Trophoblast cell (in vitro differentiated cells and primary cell): ENCODE data around the gene AMDHD2.
"Not testable (repeated sequence)": the region's sequence is repeated elsewhere in the genome, so short reads cannot be mapped to it uniquely, and the experiment has no call there.

ENCODE experiments used
- DNase-seq, 2 donors: peaks; one replicate each; pipeline ENCODE4 v3.0.0-alpha.2; 2016
- H2AFZ ChIP-seq: 2 replicates; pipeline ENCODE4 v1.6.1; 2013; ENCODE audit warnings: low read length, moderate library complexity, mild to moderate bottlenecking; ENCODE audit not compliant: insufficient read depth, poor library complexity
- H2AK5ac ChIP-seq: 2 replicates; pipeline ENCODE4 v1.6.1; 2013; ENCODE audit warnings: mild to moderate bottlenecking, low read length
- H2BK120ac ChIP-seq: 2 replicates; pipeline ENCODE4 v1.6.1; 2013; ENCODE audit warnings: low read length, mild to moderate bottlenecking, moderate library complexity; ENCODE audit not compliant: insufficient read depth, poor library complexity
- H2BK12ac ChIP-seq: 2 replicates; pipeline ENCODE4 v1.6.1; 2013; ENCODE audit warnings: mild to moderate bottlenecking, low read length, moderate library complexity
- H2BK5ac ChIP-seq: 2 replicates; pipeline ENCODE4 v1.6.1; 2013; ENCODE audit warnings: low read length, low read depth, moderate library complexity, mild to moderate bottlenecking; ENCODE audit not compliant: poor library complexity
- H3K14ac ChIP-seq: 2 replicates; pipeline ENCODE4 v1.6.1; 2013; ENCODE audit warnings: mild to moderate bottlenecking, low read length
- H3K18ac ChIP-seq: 2 replicates; pipeline ENCODE4 v1.6.1; 2013; ENCODE audit warnings: mild to moderate bottlenecking, low read length
- H3K23ac ChIP-seq: 2 replicates; pipeline ENCODE4 v1.6.1; 2013; ENCODE audit warnings: low read length
- H3K27ac ChIP-seq: 2 replicates; pipeline ENCODE4 v1.5.1; 2013; ENCODE audit warnings: low read depth, mild to moderate bottlenecking, inconsistent platforms, low read length, moderate library complexity
- H3K27me3 ChIP-seq: 2 replicates; pipeline ENCODE4 v1.6.1; 2013; ENCODE audit warnings: inconsistent platforms, mild to moderate bottlenecking, low read length, moderate library complexity; ENCODE audit not compliant: insufficient read depth
- H3K36me3 ChIP-seq, 2 experiments: 1 replicate in 1 of 2; 2 replicates in 1 of 2; pipeline ENCODE4 v1.6.1; 2013; ENCODE audit warnings: low read length in 2 of 2, mild to moderate bottlenecking in 2 of 2, moderate library complexity in 1 of 2; ENCODE audit not compliant: insufficient read depth in 2 of 2, control insufficient read depth in 1 of 2
- H3K4ac ChIP-seq: 2 replicates; pipeline ENCODE4 v1.6.1; 2013; ENCODE audit warnings: low read depth, mild to moderate bottlenecking, low read length, moderate library complexity
- H3K4me1 ChIP-seq, 2 experiments: 1 replicate in 1 of 2; 2 replicates in 1 of 2; pipeline ENCODE4 v1.6.1; 2013; ENCODE audit warnings: low read length in 2 of 2, mild to moderate bottlenecking in 2 of 2, moderate library complexity in 1 of 2; ENCODE audit not compliant: insufficient read depth in 2 of 2, control insufficient read depth in 1 of 2
- H3K4me2 ChIP-seq: 2 replicates; pipeline ENCODE4 v1.6.1; 2013; ENCODE audit warnings: inconsistent platforms, mild to moderate bottlenecking, low read length, moderate library complexity
- H3K4me3 ChIP-seq: 2 replicates; pipeline ENCODE4 v1.5.1; 2013; ENCODE audit warnings: mild to moderate bottlenecking, low read depth, low read length, inconsistent platforms
- H3K79me1 ChIP-seq: one replicate; pipeline ENCODE4 v1.6.1; 2013; ENCODE audit warnings: low read length
- H3K79me2 ChIP-seq: 2 replicates; pipeline ENCODE4 v1.6.1; 2013; ENCODE audit warnings: low read length, mild to moderate bottlenecking; ENCODE audit not compliant: control insufficient read depth, insufficient read depth, poor library complexity
- H3K9ac ChIP-seq: 2 replicates; pipeline ENCODE4 v1.6.1; 2013; ENCODE audit warnings: mild to moderate bottlenecking, low read length
- H3K9me3 ChIP-seq: 2 replicates; pipeline ENCODE4 v1.6.1; 2013; ENCODE audit warnings: low read depth, mild to moderate bottlenecking, control low read depth, inconsistent platforms, low read length; ENCODE audit not compliant: insufficient read depth
- H4K12ac ChIP-seq: 2 replicates; pipeline ENCODE4 v1.6.1; 2013; ENCODE audit warnings: low read depth, mild to moderate bottlenecking, low read length, moderate library complexity
- H4K8ac ChIP-seq: 2 replicates; pipeline ENCODE4 v1.6.1; 2013; ENCODE audit warnings: low read depth, mild to moderate bottlenecking, low read length, moderate library complexity
- H4K91ac ChIP-seq: one replicate; pipeline ENCODE4 v1.6.1; 2013; ENCODE audit warnings: low read depth, mild to moderate bottlenecking, low read length, moderate library complexity
- WGBS: extraction: QIAGEN DNeasy Blood & Tissue Kit; methylation state at CpG from one replicate; pipeline ENCODE4 v1.1.7; 2013; ENCODE audit warnings: missing lambda C conversion rate; ENCODE audit not compliant: insufficient read length, insufficient coverage; ENCODE audit errors: extremely low coverage; 5-methylcytosine and 5-hydroxymethylcytosine counted together

AMDHD2 gene

DNA sequence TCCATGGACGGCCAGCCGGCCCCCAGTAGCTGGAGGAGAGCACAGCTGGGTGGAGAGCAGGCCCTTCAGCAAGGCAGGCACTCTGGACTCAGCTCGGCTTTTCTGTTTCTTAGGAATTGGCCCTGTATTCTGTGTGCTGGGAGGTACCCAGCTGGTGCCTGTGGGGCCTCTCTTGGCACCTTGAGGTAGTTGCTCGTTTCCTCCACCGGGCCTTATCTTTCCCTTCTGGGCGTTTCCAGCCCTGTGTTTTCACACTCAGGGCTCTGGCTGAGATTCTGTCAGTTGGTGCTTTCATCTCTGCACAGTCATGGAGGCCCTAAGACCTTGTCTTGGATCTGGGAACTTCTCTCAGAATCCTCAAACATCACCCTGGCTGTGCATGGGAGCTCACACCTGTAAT, 47.3 kb downstream of the AMDHD2 start:
- H3K79me1 ChIP-seq, H2BK12ac ChIP-seq, DNase-seq, H2BK120ac ChIP-seq, H3K27ac ChIP-seq, H3K18ac ChIP-seq, H4K12ac ChIP-seq, H3K4me2 ChIP-seq, H3K14ac ChIP-seq, H3K4me3 ChIP-seq, H3K27me3 ChIP-seq, H2AK5ac ChIP-seq, H3K79me2 ChIP-seq, H3K4me1 ChIP-seq, H4K8ac ChIP-seq, H3K4ac ChIP-seq, H4K91ac ChIP-seq, H2BK5ac ChIP-seq, H3K9me3 ChIP-seq, H3K23ac ChIP-seq, H2AFZ ChIP-seq, H3K9ac ChIP-seq, H3K36me3 ChIP-seq: not testable (repeated sequence)
- whole genome bisulfite sequencing, result no CpG with 5 or more reads among the region's 6 CpGs

DNA sequence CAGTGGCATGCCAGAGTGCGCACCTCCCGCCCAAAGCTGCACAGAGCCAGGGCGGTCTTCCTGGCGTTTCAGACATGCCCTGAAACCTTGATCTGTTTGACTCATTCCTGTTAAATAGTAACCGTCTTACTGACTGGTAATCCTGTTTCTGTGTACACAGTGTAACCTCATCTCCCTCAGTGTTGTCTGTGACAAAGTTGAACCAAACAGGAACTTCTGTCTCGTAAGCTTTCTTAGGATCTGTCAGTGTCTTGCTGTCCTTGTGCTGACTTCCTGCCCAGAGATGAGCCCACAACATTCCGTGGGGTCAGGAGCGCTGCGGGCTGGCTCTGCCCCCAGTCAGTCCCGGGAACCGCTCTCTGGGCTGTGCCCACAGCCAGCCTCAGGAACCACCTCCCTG, 48.4 kb downstream of the AMDHD2 start:
- not testable (repeated sequence) for H2AFZ ChIP-seq, H4K8ac ChIP-seq, H3K4ac ChIP-seq, H3K23ac ChIP-seq, H2BK12ac ChIP-seq, H3K4me2 ChIP-seq, H3K4me1 ChIP-seq, H3K9me3 ChIP-seq, H3K27ac ChIP-seq, H3K27me3 ChIP-seq, H3K4me3 ChIP-seq, H2BK5ac ChIP-seq, H2AK5ac ChIP-seq, H3K18ac ChIP-seq, H3K79me1 ChIP-seq, H4K91ac ChIP-seq, H3K79me2 ChIP-seq, H3K14ac ChIP-seq, H3K9ac ChIP-seq, DNase-seq, H4K12ac ChIP-seq, H3K36me3 ChIP-seq, H2BK120ac ChIP-seq
- WGBS, result no CpG with 5 or more reads among the region's 11 CpGs

DNA sequence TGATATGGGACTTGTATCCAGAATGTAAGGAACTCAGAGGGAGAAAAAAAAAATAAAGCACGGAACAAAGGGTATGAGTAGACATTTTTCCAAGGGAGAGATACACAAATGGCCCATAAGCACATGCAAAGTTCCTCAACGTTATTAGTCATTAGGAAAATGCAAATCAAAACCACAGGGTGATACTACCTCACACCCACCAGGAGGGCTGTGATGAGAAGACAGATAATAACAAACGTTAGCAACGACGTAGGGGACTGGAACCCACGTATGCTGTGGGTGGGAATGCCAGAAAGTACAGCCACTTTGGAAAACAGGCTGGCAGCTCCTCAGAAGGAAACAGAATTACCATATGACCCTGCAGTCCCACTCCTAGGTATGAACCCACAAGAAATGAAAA, 52.5 kb downstream of the AMDHD2 start:
- not testable (repeated sequence) for H3K4me2 ChIP-seq, H2AFZ ChIP-seq, H3K27me3 ChIP-seq, H2AK5ac ChIP-seq, H2BK120ac ChIP-seq, H3K9me3 ChIP-seq, H4K8ac ChIP-seq, H3K79me2 ChIP-seq, H4K91ac ChIP-seq, H3K23ac ChIP-seq, H3K4me3 ChIP-seq, H3K4me1 ChIP-seq, DNase-seq, H3K14ac ChIP-seq, H3K18ac ChIP-seq, H2BK5ac ChIP-seq, H3K27ac ChIP-seq, H3K79me1 ChIP-seq, H3K4ac ChIP-seq, H2BK12ac ChIP-seq, H4K12ac ChIP-seq, H3K9ac ChIP-seq, H3K36me3 ChIP-seq
- WGBS, result no CpG with 5 or more reads among the region's 6 CpGs

DNA sequence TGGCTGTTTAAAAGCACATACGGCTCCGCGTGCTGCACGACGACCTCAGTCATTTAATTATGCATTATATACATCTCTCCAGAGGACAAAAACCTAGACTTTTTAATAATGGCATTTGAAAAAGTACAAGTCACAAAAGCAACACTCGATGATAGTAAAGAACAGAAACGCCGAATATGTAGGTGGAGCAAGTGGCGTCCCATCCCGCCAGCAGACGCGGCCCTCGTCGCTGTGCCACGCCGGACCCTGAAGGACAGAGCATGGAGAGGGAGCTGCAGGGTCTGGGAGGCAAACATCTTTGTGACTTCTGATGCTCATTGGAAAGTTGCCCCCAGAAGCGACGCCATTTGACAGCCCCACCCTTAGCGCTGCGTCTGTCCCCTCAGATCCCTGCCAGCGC, 55.7 kb downstream of the AMDHD2 start:
- H3K4me3 ChIP-seq, H3K23ac ChIP-seq, H2AK5ac ChIP-seq, H3K27me3 ChIP-seq, H3K79me1 ChIP-seq, H3K36me3 ChIP-seq, H3K27ac ChIP-seq, H4K91ac ChIP-seq, H2BK5ac ChIP-seq, H2BK120ac ChIP-seq, DNase-seq, H3K4me1 ChIP-seq, H2BK12ac ChIP-seq, H2AFZ ChIP-seq, H4K8ac ChIP-seq, H4K12ac ChIP-seq, H3K4ac ChIP-seq, H3K18ac ChIP-seq, H3K14ac ChIP-seq, H3K9ac ChIP-seq, H3K9me3 ChIP-seq, H3K4me2 ChIP-seq, H3K79me2 ChIP-seq: not testable (repeated sequence)
- WGBS, result no CpG with 5 or more reads among the region's 21 CpGs
